Measurements from ENCODE around the gene HDAC1. TPM values are rescaled to one million over a fixed set of nuclear protein-coding genes. Genes with fewer than 3 reads are reported as not detected.

HDAC1 gene
- total and polyA plus RNA-seq, 4 donors: 32.1 to 58.1 (median 45.2) TPM

DNA sequence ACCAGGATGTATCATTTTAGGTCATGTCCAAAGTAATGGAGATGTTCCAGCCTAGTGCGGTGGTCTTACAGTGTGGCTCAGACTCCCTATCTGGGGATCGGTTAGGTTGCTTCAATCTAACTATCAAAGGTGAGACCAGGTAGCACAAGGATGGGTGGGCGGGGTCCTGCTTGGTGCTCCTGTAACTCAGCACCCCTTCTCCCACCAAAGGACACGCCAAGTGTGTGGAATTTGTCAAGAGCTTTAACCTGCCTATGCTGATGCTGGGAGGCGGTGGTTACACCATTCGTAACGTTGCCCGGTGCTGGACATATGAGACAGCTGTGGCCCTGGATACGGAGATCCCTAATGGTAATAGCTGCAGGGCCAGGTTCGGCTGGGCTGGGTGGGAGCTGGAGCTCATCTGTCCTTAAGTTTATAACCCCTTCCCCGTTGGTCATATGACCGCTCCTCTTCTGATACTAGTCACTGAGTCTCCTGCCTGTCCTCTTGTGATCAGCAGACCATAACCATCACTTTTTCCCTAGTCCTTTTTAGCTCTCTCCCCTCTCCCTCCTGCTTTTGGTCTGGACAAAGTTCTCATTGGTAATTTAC is 38.8 kb downstream of the HDAC1 start:
- Histone ChIP-seq H3K36me3 (ENCODE audit: control insufficient read depth in 4 of 4, insufficient read depth in 3 of 4, low read depth in 1 of 4, low read length in 3 of 4) (peaks cover 4 to 63% (median 42%) of the 10 kb centered on the region in 4 donors), H3K27me3 (ENCODE audit: control insufficient read depth in 4 of 4, insufficient read depth in 4 of 4, low read length in 3 of 4) (no peaks in the 10 kb centered on the region), H3K9me3 (ENCODE audit: control insufficient read depth in 4 of 4, low read length in 3 of 4) (no peaks in the 10 kb centered on the region), H3K4me1 (ENCODE audit: control insufficient read depth in 4 of 4, insufficient read depth in 4 of 4, low read length in 3 of 4) (peaks cover 0 to 12% (median 5%) of the 10 kb centered on the region in 4 donors), H3K4me3 (ENCODE audit: low read depth in 1 of 3, low read length in 3 of 3) (no peak overlapping the region), H3K27ac (ENCODE audit: low read depth in 1 of 2, low read length in 2 of 2) (no peak overlapping the region), H3K9ac (ENCODE audit: low read depth in 1 of 2, low read length in 2 of 2) (no peak overlapping the region)
- 93% methylated on average over 12 of the region's 12 CpGs for WGBS
- DNase-seq (ENCODE audit: low spot score): no peak
- TF ChIP-seq JUND (IDR thresholded peaks at IDR 0.05) (no peak), GABPA (IDR thresholded peaks at IDR 0.05 in 1 of 2, conservative IDR thresholded peaks at IDR 0.05 in 1 of 2) (no peak), EGR1 (IDR thresholded peaks at IDR 0.05; ENCODE audit: low read depth in 2 of 2) (no peak), NR2F2 (IDR thresholded peaks at IDR 0.05) (no peak), FOXA2 (IDR thresholded peaks at IDR 0.05) (no peak), RXRA (IDR thresholded peaks at IDR 0.05) (no peak), YY1 (IDR thresholded peaks at IDR 0.05) (no peak), TAF1 (conservative IDR thresholded peaks at IDR 0.05) (no peak), HNF4A (conservative IDR thresholded peaks at IDR 0.05) (no peak), SP1 (IDR thresholded peaks at IDR 0.05) (no peak), RAD21 (IDR thresholded peaks at IDR 0.05) (no peak), FOXA1 (IDR thresholded peaks at IDR 0.05) (no peak), HNF4G (IDR thresholded peaks at IDR 0.05) (no peak)
- TF ChIP-seq, protein P1, sequence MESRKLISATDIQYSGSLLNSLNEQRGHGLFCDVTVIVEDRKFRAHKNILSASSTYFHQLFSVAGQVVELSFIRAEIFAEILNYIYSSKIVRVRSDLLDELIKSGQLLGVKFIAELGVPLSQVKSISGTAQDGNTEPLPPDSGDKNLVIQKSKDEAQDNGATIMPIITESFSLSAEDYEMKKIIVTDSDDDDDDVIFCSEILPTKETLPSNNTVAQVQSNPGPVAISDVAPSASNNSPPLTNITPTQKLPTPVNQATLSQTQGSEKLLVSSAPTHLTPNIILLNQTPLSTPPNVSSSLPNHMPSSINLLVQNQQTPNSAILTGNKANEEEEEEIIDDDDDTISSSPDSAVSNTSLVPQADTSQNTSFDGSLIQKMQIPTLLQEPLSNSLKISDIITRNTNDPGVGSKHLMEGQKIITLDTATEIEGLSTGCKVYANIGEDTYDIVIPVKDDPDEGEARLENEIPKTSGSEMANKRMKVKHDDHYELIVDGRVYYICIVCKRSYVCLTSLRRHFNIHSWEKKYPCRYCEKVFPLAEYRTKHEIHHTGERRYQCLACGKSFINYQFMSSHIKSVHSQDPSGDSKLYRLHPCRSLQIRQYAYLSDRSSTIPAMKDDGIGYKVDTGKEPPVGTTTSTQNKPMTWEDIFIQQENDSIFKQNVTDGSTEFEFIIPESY (IDR thresholded peaks at IDR 0.05): no peak
- TF ChIP-seq, protein P2, sequence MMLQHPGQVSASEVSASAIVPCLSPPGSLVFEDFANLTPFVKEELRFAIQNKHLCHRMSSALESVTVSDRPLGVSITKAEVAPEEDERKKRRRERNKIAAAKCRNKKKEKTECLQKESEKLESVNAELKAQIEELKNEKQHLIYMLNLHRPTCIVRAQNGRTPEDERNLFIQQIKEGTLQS (IDR thresholded peaks at IDR 0.05): no peak
- TF ChIP-seq, protein P3, sequence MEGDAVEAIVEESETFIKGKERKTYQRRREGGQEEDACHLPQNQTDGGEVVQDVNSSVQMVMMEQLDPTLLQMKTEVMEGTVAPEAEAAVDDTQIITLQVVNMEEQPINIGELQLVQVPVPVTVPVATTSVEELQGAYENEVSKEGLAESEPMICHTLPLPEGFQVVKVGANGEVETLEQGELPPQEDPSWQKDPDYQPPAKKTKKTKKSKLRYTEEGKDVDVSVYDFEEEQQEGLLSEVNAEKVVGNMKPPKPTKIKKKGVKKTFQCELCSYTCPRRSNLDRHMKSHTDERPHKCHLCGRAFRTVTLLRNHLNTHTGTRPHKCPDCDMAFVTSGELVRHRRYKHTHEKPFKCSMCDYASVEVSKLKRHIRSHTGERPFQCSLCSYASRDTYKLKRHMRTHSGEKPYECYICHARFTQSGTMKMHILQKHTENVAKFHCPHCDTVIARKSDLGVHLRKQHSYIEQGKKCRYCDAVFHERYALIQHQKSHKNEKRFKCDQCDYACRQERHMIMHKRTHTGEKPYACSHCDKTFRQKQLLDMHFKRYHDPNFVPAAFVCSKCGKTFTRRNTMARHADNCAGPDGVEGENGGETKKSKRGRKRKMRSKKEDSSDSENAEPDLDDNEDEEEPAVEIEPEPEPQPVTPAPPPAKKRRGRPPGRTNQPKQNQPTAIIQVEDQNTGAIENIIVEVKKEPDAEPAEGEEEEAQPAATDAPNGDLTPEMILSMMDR (IDR thresholded peaks at IDR 0.05; ENCODE audit: low read depth, low read length, missing input control): no peak
- TF ChIP-seq, protein P4, sequence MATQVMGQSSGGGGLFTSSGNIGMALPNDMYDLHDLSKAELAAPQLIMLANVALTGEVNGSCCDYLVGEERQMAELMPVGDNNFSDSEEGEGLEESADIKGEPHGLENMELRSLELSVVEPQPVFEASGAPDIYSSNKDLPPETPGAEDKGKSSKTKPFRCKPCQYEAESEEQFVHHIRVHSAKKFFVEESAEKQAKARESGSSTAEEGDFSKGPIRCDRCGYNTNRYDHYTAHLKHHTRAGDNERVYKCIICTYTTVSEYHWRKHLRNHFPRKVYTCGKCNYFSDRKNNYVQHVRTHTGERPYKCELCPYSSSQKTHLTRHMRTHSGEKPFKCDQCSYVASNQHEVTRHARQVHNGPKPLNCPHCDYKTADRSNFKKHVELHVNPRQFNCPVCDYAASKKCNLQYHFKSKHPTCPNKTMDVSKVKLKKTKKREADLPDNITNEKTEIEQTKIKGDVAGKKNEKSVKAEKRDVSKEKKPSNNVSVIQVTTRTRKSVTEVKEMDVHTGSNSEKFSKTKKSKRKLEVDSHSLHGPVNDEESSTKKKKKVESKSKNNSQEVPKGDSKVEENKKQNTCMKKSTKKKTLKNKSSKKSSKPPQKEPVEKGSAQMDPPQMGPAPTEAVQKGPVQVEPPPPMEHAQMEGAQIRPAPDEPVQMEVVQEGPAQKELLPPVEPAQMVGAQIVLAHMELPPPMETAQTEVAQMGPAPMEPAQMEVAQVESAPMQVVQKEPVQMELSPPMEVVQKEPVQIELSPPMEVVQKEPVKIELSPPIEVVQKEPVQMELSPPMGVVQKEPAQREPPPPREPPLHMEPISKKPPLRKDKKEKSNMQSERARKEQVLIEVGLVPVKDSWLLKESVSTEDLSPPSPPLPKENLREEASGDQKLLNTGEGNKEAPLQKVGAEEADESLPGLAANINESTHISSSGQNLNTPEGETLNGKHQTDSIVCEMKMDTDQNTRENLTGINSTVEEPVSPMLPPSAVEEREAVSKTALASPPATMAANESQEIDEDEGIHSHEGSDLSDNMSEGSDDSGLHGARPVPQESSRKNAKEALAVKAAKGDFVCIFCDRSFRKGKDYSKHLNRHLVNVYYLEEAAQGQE (IDR thresholded peaks at IDR 0.05): no peak
- TF ChIP-seq, protein P5, sequence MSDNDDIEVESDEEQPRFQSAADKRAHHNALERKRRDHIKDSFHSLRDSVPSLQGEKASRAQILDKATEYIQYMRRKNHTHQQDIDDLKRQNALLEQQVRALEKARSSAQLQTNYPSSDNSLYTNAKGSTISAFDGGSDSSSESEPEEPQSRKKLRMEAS (IDR thresholded peaks at IDR 0.05): no peak

All from liver (tissue), 9 donors.